ENCODE measurements around the gene TSEN54.

The TSEN54 gene

DNA sequence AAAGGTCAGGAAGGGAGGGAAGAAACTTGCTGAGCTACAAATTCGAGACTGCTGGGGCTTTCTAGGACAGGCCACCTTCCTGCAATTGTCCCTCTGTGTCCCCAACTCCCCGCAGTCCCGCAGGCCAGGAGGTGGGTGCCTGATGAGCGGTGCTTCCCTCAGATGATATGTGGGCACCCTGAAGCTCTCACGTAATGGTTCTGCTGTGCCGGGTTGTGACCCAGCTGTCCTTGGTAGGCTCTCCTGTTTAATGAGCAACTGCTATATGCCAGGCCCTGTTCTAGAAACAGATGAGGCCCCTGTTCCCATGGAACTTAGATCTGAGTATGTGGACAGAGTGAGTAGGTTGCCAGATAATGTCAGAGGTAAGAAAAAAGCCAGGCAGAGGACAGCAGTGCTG is 49.3 kb downstream of the TSEN54 start:
- TF ChIP-seq EZH2 (optimal IDR thresholded peaks at IDR 0.05; ENCODE audit: low read depth, low read length) (no peak), EZH2phosphoT487 (IDR thresholded peaks at IDR 0.05; ENCODE audit: low read length) (no peak)
- TF ChIP-seq, protein P1, sequence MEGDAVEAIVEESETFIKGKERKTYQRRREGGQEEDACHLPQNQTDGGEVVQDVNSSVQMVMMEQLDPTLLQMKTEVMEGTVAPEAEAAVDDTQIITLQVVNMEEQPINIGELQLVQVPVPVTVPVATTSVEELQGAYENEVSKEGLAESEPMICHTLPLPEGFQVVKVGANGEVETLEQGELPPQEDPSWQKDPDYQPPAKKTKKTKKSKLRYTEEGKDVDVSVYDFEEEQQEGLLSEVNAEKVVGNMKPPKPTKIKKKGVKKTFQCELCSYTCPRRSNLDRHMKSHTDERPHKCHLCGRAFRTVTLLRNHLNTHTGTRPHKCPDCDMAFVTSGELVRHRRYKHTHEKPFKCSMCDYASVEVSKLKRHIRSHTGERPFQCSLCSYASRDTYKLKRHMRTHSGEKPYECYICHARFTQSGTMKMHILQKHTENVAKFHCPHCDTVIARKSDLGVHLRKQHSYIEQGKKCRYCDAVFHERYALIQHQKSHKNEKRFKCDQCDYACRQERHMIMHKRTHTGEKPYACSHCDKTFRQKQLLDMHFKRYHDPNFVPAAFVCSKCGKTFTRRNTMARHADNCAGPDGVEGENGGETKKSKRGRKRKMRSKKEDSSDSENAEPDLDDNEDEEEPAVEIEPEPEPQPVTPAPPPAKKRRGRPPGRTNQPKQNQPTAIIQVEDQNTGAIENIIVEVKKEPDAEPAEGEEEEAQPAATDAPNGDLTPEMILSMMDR (IDR thresholded peaks at IDR 0.05; ENCODE audit: low read length): no peak
- Histone ChIP-seq H3K27ac (ENCODE audit: low read length) (no peak overlapping the region), H3K36me3 (replicated peaks; ENCODE audit: insufficient read depth, low read length) (no peaks in the 10 kb centered on the region)

DNA sequence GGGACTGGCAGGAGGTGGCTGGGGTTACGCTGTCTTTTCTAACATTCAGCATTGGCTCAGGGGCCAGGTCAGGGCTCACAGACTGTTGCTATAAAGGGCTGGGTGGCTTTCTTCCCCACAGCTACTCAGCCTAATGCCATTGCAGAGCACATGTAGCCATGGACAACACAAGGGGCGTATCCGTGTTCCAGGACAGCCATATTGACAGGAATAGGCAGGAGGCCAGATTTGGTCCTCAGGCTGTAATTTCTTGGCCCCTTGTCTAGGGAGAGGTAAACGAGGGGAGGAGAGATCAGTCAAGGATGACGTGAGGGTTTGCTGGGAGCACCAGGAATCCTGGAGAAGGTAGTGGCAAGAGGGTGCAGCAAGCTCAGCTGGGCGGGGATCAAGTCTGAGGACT is 50.1 kb downstream of the TSEN54 start:
- H3K4me2 ChIP-seq (ENCODE audit: low read depth, low read length): no peak overlapping the region
- no peaks in the 10 kb centered on the region for H3K36me3 ChIP-seq (replicated peaks; ENCODE audit: insufficient read depth, low read length)
- DNase-seq: no peak
- H3K27me3 ChIP-seq (replicated peaks; ENCODE audit: insufficient read depth, low read length): no peaks in the 10 kb centered on the region
- H3K27ac ChIP-seq (ENCODE audit: low read length): no peak overlapping the region
- H3K4me1 ChIP-seq (ENCODE audit: low read length): peaks cover 13% of the 10 kb centered on the region; the same call in 1 of the 2 replicates
- 0 out of 2 replicates have a peak, but pooled peaks cover 2% of the 10 kb centered on the region for H3F3A ChIP-seq (ENCODE audit: insufficient read depth, low read length)
- TF ChIP-seq, protein P1 (IDR thresholded peaks at IDR 0.05; ENCODE audit: low read length): no peak
- TF ChIP-seq EZH2 (optimal IDR thresholded peaks at IDR 0.05; ENCODE audit: low read depth, low read length) (no peak), EZH2phosphoT487 (IDR thresholded peaks at IDR 0.05; ENCODE audit: low read length) (no peak)
- H3K9ac ChIP-seq (ENCODE audit: low read length): no peak overlapping the region
- H4K20me1 ChIP-seq (ENCODE audit: insufficient read depth, low read length): no peaks in the 10 kb centered on the region
- no peaks in the 10 kb centered on the region for H3K9me3 ChIP-seq (replicated peaks; ENCODE audit: insufficient read depth, low read length)
- H2AFZ ChIP-seq (ENCODE audit: low read length): no peak overlapping the region
- no peaks in the 10 kb centered on the region for H3K79me2 ChIP-seq (ENCODE audit: low read length)
- H3K9me2 ChIP-seq (replicated peaks; ENCODE audit: insufficient read depth, low read length): no peaks in the 10 kb centered on the region
- no peak overlapping the region for H3K4me3 ChIP-seq (ENCODE audit: low read length)

More for the DNA sequence above, 49.3 kb downstream of the TSEN54 start:
- no peaks in the 10 kb centered on the region for H3K79me2 ChIP-seq (ENCODE audit: low read length)
- H3F3A ChIP-seq (ENCODE audit: insufficient read depth, low read length): 0 out of 2 replicates have a peak, but pooled peaks cover 2% of the 10 kb centered on the region
- no peak for DNase-seq
- H3K9me2 ChIP-seq (replicated peaks; ENCODE audit: insufficient read depth, low read length): no peaks in the 10 kb centered on the region
- no peaks in the 10 kb centered on the region for H3K27me3 ChIP-seq (replicated peaks; ENCODE audit: insufficient read depth, low read length)
- no peaks in the 10 kb centered on the region for H3K9me3 ChIP-seq (replicated peaks; ENCODE audit: insufficient read depth, low read length)
- no peak overlapping the region for H3K4me3 ChIP-seq (ENCODE audit: low read length)
- H3K4me1 ChIP-seq (ENCODE audit: low read length): 0 out of 2 replicates have a peak, but pooled peaks cover 8% of the 10 kb centered on the region
- H4K20me1 ChIP-seq (ENCODE audit: insufficient read depth, low read length): no peaks in the 10 kb centered on the region
- no peak overlapping the region for H3K4me2 ChIP-seq (ENCODE audit: low read depth, low read length)
- H2AFZ ChIP-seq (ENCODE audit: low read length): no peak overlapping the region
- H3K9ac ChIP-seq (ENCODE audit: low read length): no peak overlapping the region

DNA sequence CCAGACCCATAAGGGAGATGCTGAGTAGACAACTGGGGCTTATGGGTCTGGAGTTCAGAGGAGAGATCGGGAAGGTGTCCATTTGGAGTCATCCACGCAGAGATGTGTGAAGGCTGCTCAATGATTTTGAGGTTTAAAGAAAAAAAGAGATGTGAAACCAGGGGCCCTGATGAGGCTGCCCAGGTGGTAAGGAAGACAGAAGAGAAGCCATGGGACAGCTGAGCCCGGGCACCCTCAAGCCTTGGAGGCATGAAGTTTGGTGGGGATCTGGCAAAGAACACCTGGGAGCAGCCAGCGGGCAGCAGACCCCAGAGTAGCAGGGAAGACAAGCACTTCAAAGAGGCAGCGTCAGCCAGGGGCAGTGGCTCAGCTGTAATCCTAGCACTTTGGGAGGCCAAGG is 50.5 kb downstream of the TSEN54 start:
- DNase-seq: no peak
- Histone ChIP-seq H3F3A (ENCODE audit: insufficient read depth, low read length) (0 out of 2 replicates have a peak, but pooled peaks cover 2% of the 10 kb centered on the region), H3K36me3 (replicated peaks; ENCODE audit: insufficient read depth, low read length) (no peaks in the 10 kb centered on the region), H4K20me1 (ENCODE audit: insufficient read depth, low read length) (no peaks in the 10 kb centered on the region), H3K4me2 (ENCODE audit: low read depth, low read length) (no peak overlapping the region), H3K27me3 (replicated peaks; ENCODE audit: insufficient read depth, low read length) (no peaks in the 10 kb centered on the region), H3K27ac (ENCODE audit: low read length) (peak overlapping the region; percentile 19; the same call in 1 of the 2 replicates), H2AFZ (ENCODE audit: low read length) (no peak overlapping the region), H3K9ac (ENCODE audit: low read length) (no peak overlapping the region), H3K79me2 (ENCODE audit: low read length) (no peaks in the 10 kb centered on the region), H3K9me3 (replicated peaks; ENCODE audit: insufficient read depth, low read length) (no peaks in the 10 kb centered on the region), H3K4me1 (ENCODE audit: low read length) (peaks cover 13% of the 10 kb centered on the region; the same call in 1 of the 2 replicates), H3K9me2 (replicated peaks; ENCODE audit: insufficient read depth, low read length) (no peaks in the 10 kb centered on the region), H3K4me3 (ENCODE audit: low read length) (no peak overlapping the region)
- TF ChIP-seq, protein P1 (IDR thresholded peaks at IDR 0.05; ENCODE audit: low read length): no peak
- TF ChIP-seq EZH2phosphoT487 (IDR thresholded peaks at IDR 0.05; ENCODE audit: low read length) (no peak), EZH2 (optimal IDR thresholded peaks at IDR 0.05; ENCODE audit: low read depth, low read length) (no peak)

All from MM.1S (cell line).